GM21825 (cell line): ENCODE data around the gene PLB1.

Source experiments
- ATAC-seq: cut with Tn5 transposase; IDR thresholded peaks from one replicate; pipeline ENCODE4 v1.9.1; 2021; ENCODE audit warnings: mild to moderate bottlenecking, moderate library complexity; ENCODE audit not compliant: unreplicated experiment

Gene PLB1

DNA sequence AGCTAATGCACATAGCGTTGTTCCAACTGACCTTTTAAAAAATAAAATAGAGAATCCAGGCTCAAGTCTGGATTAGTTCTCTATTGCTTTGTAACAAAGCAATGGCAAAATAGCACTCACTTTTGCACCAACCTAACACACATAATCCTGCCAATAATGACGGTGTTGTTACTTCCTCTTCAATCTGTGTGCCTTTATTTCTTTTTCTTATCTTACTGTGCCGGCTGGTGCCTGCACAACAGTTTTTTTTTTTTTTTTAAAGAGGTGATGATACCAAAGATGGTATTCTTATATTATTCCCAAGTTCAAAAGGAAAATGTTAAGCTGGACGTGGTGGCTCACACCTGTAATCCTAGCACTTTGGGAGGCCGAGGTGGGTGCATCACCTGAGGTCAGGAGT lies 3.4 kb downstream of the PLB1 start:
- ATAC-seq, result no peak

DNA sequence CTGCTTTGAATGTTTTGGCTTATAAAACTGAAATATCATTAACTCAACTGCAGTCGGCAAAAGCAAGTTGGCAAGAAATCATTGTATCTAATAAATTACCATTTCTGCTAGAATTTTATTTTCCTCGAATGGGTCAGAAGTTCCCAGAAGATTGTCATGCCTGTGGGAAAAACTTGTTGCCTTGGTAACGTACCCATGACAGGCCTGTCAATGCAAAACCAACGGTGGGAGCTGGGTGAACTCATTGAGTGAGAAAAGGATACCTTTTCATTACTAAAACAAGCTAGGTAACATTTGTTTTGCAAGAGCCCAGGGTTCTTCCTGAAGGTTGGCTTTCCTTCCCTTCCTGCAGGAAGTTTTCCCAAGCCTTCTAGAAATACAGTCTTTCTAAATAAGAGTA lies 9.5 kb downstream of the PLB1 start:
- no peak for ATAC-seq

DNA sequence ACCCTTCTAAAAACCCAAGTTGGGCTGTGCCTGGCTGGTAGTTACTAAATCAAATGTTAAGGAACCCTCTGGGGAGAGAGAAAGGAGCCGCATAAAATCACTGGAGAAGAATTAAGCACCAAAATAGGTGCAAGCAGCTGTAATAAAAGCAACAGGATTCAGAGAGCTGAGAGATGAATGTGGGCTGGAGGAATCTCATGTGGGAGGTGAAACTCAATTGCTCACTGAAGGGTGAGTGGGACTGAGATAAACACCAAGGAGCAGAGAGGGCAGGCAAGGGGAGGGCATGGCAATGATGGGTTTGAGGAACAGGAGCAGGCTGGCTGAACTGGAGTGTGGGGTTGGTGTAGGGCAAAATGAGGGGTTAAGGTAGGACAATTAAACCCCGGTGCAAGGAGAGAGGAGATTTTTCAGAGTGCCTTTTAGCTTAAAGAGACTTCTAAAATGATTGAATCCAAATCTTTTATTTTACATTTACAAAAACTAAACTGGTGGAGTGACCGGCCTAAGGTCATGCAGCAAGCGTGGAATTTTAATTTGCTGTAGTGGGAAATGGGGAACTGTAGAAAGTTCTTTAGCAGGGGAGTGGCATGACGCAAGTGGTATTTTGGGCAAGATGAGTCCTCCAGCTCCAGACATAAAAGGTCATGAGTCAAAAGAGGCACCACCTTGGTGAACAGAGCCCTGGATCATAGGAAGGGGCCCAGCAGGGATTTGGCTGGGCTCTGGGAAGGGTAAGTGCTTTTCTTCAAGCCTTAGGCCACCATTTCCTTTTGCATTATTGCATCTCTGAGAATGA lies 10.5 kb downstream of the PLB1 start:
- no peak for ATAC-seq

DNA sequence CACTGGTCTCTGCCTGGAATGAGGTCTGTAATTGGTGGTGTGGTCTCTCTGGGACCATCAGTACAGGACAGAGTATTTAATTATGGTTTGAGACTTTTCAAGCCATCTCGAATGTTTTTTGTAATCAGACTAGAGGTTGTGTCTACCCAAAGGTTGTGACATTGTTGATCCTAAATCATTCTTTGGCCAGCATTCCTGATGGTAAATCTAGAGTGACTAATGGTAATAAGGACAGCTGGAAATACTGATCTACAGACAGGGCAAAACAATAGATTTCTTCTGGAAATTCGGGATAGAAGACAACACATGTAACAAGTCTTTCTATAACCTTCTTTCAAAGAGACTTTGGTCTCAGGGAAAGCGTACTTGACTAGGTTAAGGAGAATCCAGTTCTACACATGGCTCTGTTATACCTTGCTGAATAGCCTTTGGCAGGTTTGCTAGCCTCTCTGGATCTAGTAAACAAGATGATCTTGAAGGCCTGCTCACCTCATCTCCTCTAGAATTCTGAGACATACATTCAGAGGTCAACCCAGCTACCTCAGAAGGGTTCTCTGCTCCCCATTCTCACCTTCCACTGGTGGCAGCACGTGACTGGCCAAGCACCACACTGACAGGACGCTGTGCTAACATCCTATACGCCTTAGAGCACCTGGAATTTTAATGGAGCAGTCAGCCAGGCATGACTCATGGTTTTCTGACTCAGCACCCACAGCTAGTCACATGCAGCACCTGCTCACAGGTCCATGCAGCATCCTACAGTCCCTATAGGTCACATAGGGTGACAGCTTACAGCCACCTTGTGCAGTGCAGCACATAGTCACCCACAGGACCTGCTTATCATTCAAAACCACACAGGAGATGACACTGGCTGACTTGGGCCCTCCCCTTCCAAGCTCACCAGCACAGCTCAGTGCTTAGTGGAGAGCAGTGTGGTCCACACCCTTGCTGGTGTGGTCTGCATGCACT lies 12.2 kb downstream of the PLB1 start:
- no peak for ATAC-seq

DNA sequence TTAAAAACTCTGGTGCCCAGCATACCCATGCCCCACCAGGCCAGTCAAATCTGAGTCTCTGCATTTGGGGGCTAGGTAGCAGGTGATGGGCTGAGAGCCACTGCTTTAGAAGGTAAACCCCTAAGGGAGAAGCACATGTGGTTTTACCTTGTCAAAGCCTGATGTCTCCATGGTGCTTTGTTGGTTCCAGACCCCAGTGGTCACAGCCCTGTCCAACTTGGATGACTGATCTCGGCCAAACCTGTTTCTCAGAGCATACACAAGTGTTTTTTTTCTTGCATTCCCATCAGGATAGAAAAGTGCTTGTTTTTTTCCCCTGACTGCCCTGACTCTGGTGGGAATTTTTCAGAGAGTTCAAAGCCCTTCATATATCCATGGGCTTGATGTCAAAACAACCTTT lies 13.5 kb downstream of the PLB1 start:
- no peak for ATAC-seq

DNA sequence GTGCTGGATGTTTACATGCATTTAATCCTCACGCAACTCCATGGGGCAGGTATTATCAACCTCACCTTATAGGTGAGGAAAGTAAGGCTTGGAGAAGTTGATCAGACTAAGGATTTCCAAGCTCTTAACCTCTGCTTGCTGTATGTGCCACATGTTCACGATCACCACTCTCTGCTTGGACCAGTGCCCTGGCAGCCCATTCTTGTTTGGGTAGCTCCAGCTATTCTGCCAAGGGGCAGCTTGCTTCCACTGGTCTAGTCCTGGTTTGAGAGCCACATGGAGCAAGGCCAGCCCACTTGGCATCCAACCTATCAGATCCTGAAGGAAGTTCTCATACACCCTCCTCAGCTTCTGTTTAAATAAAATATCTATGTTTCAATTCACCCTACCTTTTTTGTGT lies 14.3 kb downstream of the PLB1 start:
- ATAC-seq, result no peak

DNA sequence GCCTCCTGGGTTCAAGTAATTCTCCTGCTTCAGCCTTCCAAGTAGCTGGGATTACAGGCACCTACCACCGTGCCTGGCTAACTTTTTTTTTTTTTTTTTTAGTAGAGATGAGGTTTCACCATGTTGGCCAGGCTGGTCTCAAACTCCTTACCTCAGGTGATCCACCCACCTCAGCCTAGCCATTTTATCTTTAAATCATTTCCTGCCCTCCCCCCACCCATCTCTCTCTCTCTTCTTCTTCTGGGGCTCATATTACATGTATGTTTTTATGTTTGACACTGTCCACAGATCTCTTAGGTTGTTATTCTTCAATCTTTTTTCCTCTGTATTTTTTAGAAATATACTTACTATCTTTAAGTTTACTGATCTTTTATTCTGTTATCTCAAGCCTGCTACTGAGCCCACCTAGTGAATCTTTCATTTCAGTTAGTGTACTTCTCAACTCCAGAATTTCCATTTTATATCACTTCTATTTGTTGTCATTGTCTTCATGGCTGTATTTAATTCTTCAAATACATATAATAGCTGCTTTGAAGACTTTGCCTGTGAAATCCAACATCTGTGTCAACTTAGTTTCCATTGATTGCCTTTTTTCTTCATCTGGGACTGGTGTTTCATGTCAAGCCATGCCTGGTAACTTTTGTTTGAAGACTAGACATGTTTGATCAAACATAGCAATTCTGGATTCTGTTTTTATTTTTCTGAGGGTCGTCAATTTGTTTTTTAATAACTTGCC lies 16.2 kb downstream of the PLB1 start:
- no peak for ATAC-seq

DNA sequence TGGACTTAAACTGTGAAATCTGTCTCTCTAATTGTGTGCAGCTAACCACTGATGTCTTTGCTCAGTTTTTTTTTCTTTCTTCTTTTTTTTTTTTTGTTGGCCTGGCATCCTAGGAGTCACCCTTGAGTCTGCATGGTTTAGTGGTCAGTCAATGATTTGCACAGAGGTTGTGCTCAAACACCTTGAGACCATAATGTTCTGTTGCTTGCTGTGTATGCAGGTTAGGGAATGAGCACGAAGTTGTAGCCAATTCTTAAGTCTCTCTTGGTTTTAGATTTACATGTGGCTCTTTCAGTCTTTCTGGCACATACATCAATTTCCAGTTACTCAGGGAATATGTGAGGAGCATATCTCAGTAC lies 16.7 kb downstream of the PLB1 start:
- ATAC-seq, result no peak

DNA sequence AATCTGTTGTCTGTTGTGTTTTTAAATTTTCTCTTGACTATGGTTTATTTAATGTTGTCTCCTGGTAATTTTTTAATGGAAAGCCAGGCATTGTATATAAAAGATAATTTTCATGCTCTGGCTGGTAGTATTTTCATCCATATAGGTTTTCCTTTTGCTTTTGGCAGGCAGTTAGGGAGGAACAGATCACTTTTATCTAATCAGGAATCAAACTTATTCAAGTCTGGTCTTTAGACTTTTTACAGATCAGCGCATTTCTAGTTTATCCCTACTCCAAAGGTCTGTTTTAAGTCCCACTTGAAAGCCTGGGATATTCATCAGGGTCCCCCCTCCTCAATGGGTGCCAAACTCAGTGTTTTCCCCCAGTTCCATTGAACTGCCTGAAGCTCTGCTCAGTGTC lies 17.2 kb downstream of the PLB1 start:
- no peak for ATAC-seq

DNA sequence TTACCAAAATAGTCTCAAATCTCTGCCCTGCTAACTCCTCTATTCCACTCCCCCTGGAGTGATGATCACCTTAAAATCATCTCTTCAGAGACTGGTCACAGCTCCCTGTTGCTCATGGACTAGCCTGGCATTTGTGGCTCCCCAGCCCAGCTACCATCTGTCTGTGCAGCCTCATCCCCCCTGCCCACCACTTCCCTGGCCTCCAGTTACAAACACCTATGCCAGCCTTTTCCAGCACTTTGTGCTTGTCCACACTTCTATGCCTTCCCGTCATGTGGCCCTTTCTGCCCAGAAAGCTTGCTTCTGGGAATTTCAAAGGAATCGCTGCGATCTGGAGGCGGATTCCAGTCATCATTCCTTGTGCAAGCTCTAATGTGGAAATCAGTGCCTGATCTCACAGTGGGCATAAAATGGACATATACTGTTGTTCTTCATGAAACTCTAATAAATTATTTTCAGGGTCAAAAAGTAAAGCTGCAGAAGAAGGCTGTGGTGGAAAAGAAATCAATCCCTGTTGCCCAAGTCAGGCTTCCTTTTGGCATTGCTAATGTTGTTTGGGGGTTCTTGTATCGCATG lies 19.4 kb downstream of the PLB1 start:
- ATAC-seq, result no peak

DNA sequence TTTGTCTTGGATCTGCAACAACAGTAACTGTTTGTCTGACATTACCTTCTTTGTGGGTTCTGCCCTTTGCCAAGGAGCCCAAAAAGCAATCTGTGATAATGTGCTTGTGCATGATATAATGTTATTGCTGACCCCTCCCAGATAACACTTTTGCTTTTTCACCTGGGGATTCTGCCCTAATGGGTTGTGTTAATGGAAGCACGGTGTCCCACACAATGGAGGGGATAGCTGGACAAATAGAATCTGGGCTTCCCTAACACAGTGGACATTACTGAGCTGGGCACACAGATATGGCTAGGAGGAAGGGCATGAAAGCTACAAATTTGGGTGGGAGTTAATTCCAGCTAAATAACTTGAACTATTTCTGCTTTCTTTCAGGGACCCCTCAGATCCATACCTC lies 20.6 kb downstream of the PLB1 start:
- ATAC-seq, result no peak

DNA sequence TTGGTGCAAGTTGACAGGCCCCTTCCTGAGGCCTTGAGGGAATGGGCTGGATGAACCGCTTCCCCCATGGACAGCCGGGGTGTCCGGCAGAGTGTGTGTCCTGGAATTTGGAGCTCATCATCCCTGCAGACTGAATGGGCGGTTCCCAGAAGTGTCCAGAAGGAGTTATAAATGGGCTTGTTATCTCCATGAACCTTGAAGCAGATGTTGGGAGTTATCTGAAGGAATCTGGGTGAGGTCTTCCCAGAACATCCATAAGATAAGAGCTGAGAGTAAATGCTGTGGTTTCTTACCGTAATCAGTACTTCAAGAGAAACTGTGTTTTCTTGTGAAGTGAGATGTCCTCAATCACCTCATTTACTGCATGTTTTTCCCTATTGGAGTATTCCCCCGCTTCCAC lies 21.1 kb downstream of the PLB1 start:
- ATAC-seq, result no peak

DNA sequence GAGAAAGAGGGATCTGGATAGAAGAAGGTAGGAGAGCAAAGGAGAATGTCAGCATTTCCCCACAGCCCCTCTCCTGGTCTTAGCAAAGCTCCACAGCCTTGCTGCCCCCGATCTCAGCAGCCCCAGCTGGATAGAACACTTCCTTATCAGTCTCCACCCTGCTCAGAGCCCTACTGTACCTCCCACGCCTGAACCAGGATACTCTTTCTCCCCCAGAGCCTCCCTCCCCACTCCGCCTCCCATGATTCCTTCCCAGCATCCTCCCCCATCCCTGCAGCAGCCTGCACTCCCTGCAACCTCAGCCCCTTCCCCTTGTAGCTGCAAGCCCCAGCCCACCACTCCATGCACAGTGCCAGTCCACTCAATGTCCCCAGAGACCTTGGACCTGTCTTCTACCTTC lies 25.8 kb downstream of the PLB1 start:
- ATAC-seq, result no peak

DNA sequence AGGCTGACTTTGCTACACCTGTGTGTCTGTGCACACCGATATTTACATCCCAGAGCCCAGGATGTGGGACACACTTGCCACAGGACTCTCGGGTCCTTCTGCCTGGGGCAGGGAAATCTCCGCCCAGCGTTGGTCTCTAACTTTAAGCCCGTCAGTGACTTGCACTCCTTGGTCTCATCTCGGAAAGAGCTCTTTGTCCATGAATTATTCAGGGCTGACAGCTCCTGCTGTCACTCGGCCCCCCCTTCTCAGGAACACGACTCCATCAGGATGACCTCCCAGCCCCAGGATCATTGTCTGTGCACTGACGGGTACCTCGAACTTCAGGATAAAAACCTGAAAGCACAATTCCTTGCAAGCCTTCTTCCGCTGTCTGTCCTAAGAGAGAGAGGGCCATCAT lies 26.6 kb downstream of the PLB1 start:
- no peak for ATAC-seq

DNA sequence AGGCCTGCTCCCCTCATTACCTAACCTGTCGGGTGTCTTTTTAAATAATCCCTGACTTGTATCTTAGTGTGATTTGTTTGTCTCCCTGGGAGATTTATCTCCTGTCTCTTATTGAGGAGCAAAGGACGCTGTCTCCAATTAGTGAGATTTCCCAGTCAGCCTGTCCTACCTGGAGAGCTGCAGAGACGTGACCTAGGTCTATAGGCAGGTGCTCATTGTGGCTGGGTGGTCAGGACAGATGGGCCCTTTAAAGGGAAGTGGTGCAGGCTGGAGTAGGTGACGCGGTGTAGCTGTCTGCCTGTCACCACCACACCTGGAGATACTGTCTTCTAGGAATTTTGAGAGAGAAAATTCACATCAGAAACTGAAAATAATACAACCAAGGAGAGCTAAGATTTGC lies 28.0 kb downstream of the PLB1 start:
- ATAC-seq, result no peak

DNA sequence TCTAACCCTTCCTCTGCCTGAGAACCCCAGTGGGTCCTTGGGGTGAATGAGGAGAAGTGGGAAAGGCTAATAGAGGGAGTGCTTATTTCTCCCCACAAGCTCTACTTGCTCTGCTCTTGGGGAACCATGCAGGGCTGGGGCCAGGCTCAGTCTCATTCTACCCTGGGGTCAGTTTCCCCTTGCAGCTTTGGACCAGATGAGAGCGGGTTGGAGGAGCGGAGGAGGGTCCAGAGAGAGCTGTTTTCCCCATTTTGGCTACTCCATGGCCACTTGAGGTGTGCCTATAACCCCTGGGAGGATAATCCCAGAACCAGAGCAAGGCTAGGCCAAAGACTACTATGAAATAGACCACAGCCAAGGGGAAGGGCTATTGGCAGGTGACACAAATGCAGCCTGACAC lies 29.6 kb downstream of the PLB1 start:
- no peak for ATAC-seq

DNA sequence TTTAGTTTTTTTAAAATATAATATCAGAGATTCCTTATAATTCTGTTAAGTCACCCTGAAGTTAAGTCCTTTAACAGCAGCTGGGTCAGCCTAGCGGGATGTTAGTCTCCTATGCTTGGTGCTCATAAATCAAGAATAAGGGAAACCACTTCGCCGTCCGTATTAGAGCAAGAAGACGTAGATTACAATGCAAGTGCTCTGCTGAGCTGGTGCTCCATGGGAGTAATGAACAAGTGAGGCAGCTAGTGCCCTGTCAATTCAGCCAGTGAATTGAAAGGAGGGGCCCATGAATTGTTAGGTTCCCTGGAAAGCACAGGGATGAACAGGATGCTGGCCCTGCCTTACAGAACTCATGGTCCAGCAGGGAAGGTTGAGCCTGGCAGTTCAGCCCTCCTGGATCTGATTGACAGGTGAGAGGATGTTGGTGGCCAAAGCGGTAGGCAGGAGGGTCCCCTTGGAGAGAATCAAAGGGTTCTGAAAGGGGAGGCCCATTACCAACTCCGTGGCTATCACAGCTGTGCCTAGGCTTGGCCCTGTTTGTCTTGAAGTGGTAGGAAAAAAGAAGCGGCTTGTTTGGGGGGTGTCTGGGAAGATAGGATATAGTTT lies 30.8 kb downstream of the PLB1 start:
- ATAC-seq, result no peak

DNA sequence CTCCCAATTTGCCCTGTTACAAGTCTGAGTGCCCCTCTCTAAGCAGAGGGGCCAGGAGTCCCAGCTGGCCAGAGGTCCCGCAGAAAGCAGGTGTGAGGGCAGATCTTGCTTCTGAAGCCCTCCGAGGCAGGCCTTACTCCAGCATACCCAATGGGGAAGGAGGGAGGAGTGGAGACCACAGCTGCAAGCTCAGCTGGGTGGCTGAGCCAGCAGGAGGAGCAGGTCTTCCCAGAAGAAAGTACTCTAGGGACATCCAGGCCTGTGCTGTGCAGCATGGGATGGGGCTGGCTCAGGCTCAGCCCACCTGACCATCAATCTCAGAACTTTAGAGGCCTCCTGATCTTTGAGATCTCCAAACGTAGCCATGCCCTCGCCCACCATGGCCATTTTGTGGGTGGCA lies 31.3 kb downstream of the PLB1 start:
- ATAC-seq, result no peak

DNA sequence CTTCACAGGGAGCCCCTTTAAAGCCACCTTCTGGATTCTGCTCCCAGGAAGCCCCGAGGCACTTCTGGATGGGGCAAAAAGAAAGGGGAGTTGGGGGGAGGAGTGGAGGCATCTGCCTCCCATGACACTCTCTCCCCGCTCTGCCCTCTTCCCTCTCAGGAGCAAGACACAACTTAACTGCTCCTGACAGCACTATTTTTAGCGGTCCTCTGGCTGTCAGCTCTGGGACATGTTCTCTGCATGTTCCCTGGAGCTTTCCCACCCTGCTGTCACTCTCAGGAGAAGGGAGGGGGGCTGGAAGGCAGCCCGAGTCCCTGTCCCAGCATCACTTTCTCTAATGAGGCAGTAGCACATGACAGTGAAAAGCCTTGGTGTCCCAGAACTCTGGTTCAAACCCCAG lies 32.3 kb downstream of the PLB1 start:
- no peak for ATAC-seq

DNA sequence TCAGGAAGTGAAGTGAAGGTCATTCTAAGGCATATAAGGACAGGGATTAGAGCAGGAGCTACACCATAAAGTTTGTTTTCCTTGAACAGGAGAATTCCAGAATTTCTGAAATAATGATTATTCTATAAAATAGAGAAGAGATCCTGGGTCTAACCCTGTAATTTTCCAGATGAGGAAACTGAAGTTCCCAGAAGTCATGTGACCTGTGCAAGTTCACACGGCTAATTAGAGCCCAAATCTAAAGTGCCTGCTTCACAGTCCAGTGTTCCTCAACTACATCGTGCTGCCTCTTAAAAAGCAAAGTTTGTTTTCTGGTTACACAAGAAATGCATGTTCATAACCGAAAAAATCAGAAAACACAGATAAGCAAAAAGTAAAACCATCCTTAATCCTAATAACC lies 34.9 kb downstream of the PLB1 start:
- no peak for ATAC-seq

DNA sequence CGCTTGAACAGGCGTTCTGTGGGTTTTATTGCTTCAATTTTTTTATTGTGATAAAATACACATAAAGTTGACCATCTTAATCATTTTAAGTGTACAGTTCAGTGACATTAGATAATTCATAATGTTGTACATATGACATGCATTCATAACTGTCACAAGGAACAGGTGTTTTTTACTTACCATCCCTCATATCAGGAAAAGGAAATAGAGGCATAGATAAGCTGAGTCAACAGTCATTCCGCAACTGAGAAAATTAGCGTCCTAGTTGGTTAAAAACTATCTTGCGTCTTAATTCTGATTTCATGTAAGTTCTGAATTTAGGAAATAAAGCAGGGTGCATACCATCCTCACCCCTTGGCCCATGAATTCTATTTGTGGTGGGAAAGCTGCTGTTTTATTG lies 36.5 kb downstream of the PLB1 start:
- ATAC-seq, result no peak
